Keratinocyte (primary cell): ENCODE results near the gene GRPEL2.

ENCODE experiments used
- EZH2 ChIP-seq: IDR thresholded peaks from one replicate; pipeline ENCODE4 v1.6.1; 2012; ENCODE audit warnings: inconsistent platforms, mild to moderate bottlenecking, low read length, moderate library complexity
- TF ChIP-seq, protein P1 (sequence below), 3 experiments: IDR thresholded peaks in 1 of 3; conservative IDR thresholded peaks in 1 of 3; optimal IDR thresholded peaks in 1 of 3; 2 replicates in 2 of 3; 3 replicates in 1 of 3; pipeline versions ENCODE3 to v1.5.1; 2011; ENCODE audit warnings: low read length in 3 of 3, mild to moderate bottlenecking in 3 of 3, moderate library complexity in 2 of 3, control low read depth in 1 of 3, inconsistent platforms in 1 of 3; ENCODE audit not compliant: insufficient read depth in 2 of 3; ENCODE audit errors: extremely low read depth in 1 of 3

DNA sequence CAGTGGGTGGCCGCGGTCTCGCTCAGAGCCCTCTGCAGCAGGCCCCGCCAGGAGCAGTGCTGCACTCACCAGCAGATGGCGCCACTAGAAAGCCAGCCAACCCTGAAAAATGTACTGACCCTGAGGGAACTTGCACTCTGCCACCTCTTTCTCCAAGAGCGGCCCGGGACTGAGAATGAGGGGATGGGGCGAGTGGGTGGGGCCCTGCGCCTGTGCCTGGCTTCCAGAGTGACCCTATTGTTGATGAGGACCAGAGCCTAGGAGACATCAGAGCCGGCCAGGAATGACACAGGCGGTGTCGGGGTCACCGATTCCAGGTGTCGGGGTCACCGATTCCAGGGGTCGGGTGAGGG lies 36.7 kb downstream of the GRPEL2 start:
- TF ChIP-seq, protein P1, sequence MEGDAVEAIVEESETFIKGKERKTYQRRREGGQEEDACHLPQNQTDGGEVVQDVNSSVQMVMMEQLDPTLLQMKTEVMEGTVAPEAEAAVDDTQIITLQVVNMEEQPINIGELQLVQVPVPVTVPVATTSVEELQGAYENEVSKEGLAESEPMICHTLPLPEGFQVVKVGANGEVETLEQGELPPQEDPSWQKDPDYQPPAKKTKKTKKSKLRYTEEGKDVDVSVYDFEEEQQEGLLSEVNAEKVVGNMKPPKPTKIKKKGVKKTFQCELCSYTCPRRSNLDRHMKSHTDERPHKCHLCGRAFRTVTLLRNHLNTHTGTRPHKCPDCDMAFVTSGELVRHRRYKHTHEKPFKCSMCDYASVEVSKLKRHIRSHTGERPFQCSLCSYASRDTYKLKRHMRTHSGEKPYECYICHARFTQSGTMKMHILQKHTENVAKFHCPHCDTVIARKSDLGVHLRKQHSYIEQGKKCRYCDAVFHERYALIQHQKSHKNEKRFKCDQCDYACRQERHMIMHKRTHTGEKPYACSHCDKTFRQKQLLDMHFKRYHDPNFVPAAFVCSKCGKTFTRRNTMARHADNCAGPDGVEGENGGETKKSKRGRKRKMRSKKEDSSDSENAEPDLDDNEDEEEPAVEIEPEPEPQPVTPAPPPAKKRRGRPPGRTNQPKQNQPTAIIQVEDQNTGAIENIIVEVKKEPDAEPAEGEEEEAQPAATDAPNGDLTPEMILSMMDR (optimal IDR thresholded peaks at IDR 0.05 in 1 of 3, IDR thresholded peaks at IDR 0.05 in 1 of 3, conservative IDR thresholded peaks at IDR 0.05 in 1 of 3; ENCODE audit: extremely low read depth in 1 of 3, insufficient read depth in 2 of 3, low read length in 3 of 3): peak; percentile 88 to 99 (median 96)
- no peak for TF ChIP-seq EZH2
